GF-D8 (cell line): ENCODE results near the gene SORCS2.

Experiments used
- DNase-seq: peaks from one replicate; lab custom pipeline; 2025; lab: John Stamatoyannopoulos, UW

Gene SORCS2

DNA sequence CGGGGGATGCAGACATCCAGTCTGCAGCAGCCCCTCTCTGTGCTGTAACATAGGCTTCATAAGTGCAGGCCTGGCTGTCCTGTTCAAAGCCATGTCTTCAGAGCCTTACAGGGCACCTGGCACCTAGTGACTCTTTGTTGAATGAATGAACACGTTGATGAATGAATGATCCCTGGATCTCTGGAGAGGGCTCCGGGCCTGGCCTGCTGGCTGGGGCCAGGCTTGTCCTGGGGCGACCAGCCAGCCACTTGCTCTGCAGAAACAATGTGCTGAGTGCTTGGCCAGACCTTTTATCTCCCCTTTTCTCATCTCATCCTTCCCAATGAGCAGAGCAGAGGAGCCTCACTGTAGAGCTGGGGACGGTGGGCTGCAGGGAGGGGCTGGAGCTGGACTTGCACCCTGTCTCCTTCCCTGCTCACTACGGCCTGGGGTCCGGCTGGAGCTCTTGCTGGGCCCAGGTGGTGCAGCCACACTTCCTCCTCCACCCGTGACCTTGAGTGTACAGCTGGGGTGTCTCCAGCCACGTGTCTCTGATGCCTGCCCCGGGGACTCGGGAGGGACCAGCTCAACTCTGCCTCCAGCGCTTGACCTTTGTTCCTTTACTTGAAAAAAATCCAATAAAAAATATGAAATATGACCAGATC lies 164.5 kb downstream of the SORCS2 start:
- no peak for DNase-seq

GRCh38 chr4:7357323-7357722 lies 165.0 kb downstream of the SORCS2 start:
- no peak for DNase-seq

GRCh38 chr4:7358100-7358735 lies 165.9 kb downstream of the SORCS2 start:
- no peak for DNase-seq

DNA sequence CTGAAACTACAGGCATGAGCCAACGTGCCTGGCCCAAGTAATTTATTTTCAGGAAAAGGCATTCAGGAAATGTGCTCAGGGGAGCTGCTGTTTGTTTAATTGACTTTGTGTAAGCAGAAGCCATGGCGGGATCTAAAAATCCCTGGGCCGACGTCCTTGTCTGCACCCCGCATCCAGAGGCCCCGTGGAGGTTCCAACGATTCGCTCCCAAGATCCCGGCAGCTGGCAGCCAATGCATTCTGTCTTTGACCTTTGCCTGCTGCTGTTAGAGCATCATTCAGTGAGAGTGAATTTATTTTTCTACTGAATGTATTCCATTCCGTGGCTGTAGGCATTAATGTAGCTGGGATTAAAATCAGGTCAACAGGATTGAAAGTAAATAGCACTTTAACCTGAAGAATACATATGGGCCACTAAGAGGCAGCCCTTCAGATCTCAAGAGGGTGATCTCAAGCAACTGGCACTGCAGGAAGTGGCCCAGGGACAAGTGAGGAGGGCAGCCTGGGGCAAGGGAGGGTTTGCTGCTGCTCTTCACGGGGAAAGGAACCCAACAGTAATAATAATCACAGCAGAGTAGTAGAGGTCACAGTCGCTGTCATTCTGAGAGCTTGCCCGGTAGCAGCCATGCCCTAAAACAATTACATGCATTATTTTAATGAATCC lies 167.2 kb downstream of the SORCS2 start:
- no peak for DNase-seq

DNA sequence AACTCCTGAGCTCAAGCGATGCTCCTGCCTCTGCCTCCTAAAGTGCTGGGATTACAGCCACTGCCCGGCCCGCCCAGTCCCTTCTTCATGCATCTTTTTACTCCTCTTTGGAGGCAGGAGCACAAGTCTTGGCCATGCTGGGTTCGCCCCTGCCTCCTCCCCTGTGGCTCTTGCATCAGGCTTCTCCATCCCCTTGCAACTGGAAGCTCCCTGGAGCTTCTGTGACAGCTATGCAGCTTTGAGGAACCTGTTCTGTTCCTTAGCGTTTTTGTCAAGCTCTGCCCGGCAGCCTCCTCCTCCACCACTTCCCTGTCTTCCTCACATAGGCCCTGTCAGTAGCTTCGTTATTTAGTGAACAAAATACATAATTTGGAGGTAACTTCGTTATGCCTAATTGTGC lies 168.5 kb downstream of the SORCS2 start:
- DNase-seq: no peak

- no peak for DNase-seq
Observed at GRCh38 chr4:7361280-7361895, 169.1 kb downstream of the SORCS2 start.

GRCh38 chr4:7362341-7362740 lies 170.0 kb downstream of the SORCS2 start:
- DNase-seq: no peak

- no peak for DNase-seq
Observed at GRCh38 chr4:7362862-7363430, 170.6 kb downstream of the SORCS2 start.

- DNase-seq: no peak
Observed at GRCh38 chr4:7364979-7365378, 172.6 kb downstream of the SORCS2 start.

GRCh38 chr4:7365462-7366179 lies 173.3 kb downstream of the SORCS2 start:
- no peak for DNase-seq

GRCh38 chr4:7366180-7366945 lies 174.0 kb downstream of the SORCS2 start:
- no peak for DNase-seq

- no peak for DNase-seq
Observed at GRCh38 chr4:7366954-7367353, 174.6 kb downstream of the SORCS2 start.

DNA sequence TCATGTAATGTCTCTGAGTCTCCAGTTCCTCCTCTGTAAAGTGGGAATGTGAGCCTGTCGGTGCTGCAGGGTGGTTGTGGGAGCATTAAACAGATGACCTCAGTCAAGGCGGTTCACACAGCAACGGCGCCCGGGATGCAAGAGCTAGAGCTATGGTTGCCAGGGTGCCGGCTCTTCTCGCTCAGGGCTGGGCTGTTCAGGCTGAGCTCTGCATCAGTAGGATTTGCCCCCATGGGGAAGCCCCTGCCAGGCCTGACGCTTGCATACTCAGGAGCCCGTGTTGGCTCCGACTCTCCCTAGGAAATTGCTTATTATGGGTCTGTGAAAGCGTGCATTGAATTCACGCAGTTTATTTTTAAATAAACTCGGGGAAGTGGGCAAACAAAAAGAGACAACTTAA lies 175.1 kb downstream of the SORCS2 start:
- DNase-seq: no peak

GRCh38 chr4:7367864-7368277 lies 175.5 kb downstream of the SORCS2 start:
- DNase-seq: no peak

GRCh38 chr4:7368296-7368695 lies 176.0 kb downstream of the SORCS2 start:
- no peak for DNase-seq

DNA sequence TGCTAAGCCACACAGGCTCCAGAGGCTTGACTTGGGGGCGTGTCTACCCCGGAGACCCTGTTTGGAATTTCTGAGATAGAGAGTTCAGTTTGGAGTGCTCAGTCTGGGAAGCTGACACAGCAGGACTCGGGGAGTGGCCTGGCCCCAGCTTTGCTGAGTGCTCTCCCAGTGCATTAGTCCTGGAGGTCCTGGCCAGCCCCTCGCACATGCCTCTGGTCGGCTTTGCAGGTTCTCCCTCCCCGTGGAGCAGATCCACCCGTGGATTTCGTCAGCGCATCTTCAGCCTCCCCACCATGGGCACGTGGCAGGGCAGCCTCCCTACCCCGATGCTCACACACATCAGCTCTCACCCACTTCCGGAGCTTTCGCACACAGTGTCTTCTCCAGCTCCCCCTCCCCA lies 177.2 kb downstream of the SORCS2 start:
- DNase-seq: no peak

- DNase-seq: no peak
Observed at GRCh38 chr4:7370038-7370437, 177.7 kb downstream of the SORCS2 start.

DNA sequence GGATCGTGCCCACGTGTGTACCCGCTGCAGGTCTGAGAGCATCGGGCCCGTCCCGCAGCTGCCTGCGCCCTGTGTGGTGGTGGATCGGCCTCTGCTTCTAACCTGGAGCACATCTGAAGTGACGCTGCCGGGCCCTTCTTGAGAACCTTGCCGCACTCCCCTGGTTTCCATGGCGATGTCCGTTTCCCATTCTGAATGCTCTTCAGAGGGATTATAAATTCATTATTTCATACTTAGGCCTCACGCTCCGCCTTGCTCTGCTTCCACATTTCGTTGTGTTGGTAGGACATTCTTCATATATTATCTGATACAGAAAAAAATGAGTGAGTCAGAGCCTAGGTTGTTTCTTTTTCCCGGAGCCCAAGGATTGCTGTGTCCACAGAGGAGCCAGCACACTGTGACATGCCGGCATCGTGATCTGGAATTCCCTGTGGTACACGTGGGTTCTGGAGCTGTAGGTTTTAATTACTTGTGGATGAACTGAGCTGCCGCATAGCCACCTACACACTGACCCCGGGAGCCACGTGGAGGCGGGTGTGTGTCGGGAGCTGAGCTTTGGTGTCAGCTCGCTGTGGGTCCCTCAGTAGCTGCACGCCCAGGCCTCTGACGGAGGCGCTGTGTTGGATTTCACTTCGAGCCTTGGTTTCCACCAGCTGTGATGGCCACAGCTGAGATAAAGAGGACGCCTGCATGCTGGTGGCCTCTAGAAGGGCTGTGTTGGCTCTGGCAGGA lies 179.0 kb downstream of the SORCS2 start:
- DNase-seq: no peak

DNA sequence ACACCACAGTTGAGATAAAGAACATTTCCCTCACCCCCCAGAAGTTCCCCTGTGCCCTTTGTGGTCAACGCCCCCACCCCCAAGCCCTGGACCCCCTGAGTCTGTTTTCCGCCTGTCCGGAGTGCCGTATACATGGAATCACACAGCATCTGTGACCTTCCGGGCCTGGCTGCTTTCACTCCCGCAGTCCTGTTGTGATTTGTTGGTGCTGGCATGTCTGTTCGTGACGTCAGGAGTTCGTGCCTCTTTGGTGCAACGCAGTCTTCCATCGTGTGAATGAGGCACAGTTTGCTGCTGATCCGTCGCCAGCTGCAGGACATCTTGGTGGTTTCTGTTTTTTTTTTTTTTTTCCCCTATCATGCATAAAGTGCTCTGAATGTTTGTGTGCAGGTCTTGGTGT lies 180.3 kb downstream of the SORCS2 start:
- no peak for DNase-seq

- DNase-seq: no peak
Observed at GRCh38 chr4:7374571-7374970, 182.2 kb downstream of the SORCS2 start.

DNA sequence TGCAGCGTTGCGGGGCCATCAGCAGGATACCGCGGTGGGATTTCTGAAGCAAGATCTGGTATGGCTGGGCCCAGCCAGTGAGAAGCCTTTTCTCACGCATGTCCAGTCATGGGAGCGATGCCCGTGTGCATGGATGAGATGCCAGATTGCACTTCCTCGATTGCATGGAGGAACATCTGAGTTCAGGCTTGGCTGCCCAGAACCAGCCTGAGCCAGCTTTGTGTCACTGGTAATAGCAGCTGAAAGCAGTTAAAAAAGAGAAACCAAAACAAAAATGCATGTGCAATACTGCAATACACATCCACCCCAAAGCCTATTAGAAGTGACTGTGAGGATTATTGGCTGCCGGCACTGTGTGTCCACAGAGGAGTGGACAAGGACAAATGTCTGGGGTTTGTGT lies 183.1 kb downstream of the SORCS2 start:
- DNase-seq: no peak
